GM12891 (cell line): ENCODE results near the gene RGS7.

Experiments
- POLR2A ChIP-seq: IDR thresholded peaks from 2 replicates; pipeline ENCODE4 v1.6.1; 2011; ENCODE audit warnings: low read depth, low read length, control low read depth
- TAF1 ChIP-seq: IDR thresholded peaks from 2 replicates; pipeline ENCODE4 v1.6.1; 2011; ENCODE audit warnings: low read depth, low read length, control low read depth

- no peak for TF ChIP-seq POLR2A
- TF ChIP-seq TAF1, result no peak
Measured at GRCh38 chr1:241145881-241146280, 211.1 kb downstream of the RGS7 start.
